ENCODE measurements around the gene CCDC141. TPM values are rescaled to one million over a fixed set of nuclear protein-coding genes. Genes with fewer than 3 reads are reported as not detected.
"Not testable (repeated sequence)": the region's sequence is repeated elsewhere in the genome, so short reads cannot be mapped to it uniquely, and the experiment has no call there.

Gene CCDC141
- total RNA-seq, 1 donor from 2014 or later, result 1.2 TPM

DNA sequence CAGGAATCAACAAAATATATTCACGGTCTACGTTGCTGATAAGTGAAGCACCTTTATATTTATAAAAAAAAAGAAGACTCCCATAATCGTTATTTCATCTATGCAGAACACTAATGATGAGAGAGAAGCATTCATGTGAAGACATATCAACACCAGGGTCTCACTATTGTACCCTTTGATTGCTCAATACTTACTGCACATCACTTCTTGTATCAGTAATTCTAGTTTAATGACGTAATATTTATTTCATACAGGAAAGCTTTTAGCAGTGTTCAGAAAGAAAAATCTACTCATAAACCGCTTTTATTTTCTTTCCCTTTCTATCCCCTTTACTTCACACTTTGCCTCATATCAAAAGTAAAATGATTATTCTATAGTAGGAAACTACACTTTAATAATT is 30.7 kb downstream of the CCDC141 start:
- TF ChIP-seq, protein P1, sequence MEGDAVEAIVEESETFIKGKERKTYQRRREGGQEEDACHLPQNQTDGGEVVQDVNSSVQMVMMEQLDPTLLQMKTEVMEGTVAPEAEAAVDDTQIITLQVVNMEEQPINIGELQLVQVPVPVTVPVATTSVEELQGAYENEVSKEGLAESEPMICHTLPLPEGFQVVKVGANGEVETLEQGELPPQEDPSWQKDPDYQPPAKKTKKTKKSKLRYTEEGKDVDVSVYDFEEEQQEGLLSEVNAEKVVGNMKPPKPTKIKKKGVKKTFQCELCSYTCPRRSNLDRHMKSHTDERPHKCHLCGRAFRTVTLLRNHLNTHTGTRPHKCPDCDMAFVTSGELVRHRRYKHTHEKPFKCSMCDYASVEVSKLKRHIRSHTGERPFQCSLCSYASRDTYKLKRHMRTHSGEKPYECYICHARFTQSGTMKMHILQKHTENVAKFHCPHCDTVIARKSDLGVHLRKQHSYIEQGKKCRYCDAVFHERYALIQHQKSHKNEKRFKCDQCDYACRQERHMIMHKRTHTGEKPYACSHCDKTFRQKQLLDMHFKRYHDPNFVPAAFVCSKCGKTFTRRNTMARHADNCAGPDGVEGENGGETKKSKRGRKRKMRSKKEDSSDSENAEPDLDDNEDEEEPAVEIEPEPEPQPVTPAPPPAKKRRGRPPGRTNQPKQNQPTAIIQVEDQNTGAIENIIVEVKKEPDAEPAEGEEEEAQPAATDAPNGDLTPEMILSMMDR (IDR thresholded peaks at IDR 0.05; ENCODE audit: unreplicated experiment), result no peak
- no peak for DNase-seq (ENCODE audit: low spot score in 2 of 2, unreplicated experiment in 2 of 2)
- Mint-ChIP-seq H3K36me3 (no peaks in the 10 kb centered on the region), H3K4me1 (no peaks in the 10 kb centered on the region), H3K27me3 (ENCODE audit: low read depth) (no peaks in the 10 kb centered on the region), H3K9me3 (peaks cover 6% of the 10 kb centered on the region), H3K27ac (no peak overlapping the region), H3K4me3 (no peak overlapping the region)

DNA sequence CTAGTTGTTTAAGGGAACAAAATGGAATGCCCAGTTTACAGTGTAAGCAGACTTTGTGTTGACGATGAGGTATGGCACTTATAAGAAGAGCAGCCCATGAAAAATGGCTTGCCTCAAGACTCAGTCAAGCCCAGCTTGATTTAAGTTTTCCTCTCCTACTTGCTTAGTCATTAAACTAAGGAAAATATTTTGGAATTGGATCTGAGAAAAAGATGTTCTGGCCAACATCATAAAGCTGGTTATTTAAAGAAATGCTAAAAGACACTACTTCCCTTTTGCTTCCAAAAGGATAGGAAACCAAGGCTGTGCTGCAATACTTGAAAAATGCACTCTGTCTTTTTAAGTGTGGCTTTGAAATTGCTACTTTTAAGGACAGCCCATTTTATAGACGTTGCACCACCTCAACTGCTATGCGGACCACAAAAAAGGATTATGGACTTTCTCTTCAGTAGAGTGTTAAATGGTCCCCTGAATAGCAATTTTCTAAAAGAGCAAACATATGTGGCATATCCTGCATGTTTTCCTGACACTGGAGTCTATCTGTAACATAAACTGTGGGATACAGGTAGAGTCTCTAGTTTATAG is 32.1 kb downstream of the CCDC141 start:
- H3K9me3 Mint-ChIP-seq, result peaks cover 16% of the 10 kb centered on the region
- no peak overlapping the region for H3K4me3 Mint-ChIP-seq
- H3K4me1 Mint-ChIP-seq, result no peaks in the 10 kb centered on the region
- TF ChIP-seq, protein P1 (IDR thresholded peaks at IDR 0.05; ENCODE audit: unreplicated experiment), result no peak
- no peaks in the 10 kb centered on the region for H3K27me3 Mint-ChIP-seq (ENCODE audit: low read depth)
- H3K36me3 Mint-ChIP-seq, result no peaks in the 10 kb centered on the region
- DNase-seq (ENCODE audit: low spot score in 2 of 2, unreplicated experiment in 2 of 2), result no peak
- H3K27ac Mint-ChIP-seq, result no peak overlapping the region

DNA sequence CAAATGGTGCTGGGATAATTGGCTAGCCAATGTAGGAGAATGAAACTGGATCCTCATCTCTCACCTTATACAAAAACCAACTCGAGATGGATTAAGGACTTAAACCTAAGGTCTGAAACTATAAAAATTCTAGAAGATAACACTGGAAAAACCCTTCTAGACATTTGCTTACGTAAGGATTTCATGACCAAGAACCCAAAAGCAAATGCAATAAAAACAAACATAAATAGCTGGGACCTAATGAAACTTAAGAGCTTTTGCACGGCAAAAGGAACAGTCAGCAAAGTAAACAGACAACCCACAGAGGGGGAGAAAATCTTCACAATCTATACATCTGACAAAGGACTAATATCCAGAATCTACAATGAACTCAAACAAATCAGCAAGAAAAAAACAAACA is 35.7 kb downstream of the CCDC141 start:
- H3K27ac Mint-ChIP-seq; H3K4me3 Mint-ChIP-seq; DNase-seq (ENCODE audit: low spot score in 2 of 2, unreplicated experiment in 2 of 2); H3K4me1 Mint-ChIP-seq; H3K36me3 Mint-ChIP-seq; H3K27me3 Mint-ChIP-seq (ENCODE audit: low read depth): not testable (repeated sequence)
- peaks cover 41% of the 10 kb centered on the region for H3K9me3 Mint-ChIP-seq

DNA sequence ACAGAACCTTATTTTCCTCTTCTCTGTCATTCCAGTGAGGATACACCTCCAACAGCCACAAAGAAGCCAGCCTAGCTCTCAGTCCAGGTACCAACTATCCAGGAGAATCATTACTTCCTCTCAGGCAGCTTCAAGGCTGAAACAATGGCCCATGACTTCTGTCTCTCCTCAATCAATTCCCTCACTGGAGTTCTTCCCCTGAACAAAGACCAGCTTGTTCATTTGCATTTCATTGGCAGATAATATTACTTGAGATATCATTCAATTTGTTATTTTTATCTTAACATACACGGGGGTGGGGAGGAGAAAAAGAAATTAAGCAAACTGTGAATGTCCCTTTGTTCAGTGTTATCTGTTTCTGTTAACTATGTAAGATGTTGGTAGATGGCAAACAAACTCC is 44.0 kb downstream of the CCDC141 start:
- no peak for DNase-seq (ENCODE audit: low spot score in 2 of 2, unreplicated experiment in 2 of 2)
- no peaks in the 10 kb centered on the region for H3K27me3 Mint-ChIP-seq (ENCODE audit: low read depth)
- H3K27ac Mint-ChIP-seq, result no peak overlapping the region

DNA sequence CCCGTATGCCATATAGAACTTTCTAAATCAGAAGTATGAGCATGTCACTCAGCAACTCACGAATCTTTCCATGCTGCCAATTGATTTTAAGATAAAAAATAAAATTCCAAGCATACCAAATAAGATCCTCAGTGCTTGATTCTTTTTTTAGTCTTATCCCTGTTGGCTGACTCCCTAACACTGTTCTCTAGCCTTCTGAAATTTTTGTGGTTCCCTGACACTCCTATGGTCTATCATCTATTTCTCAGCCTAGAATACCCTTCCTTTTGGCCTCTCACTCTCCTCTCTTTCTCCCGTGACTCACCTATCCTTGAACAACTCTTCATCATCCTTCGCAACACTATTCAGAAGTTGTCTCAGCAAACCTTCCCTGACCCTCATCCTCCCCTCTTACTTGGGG is 50.5 kb downstream of the CCDC141 start:
- Mint-ChIP-seq H3K27ac (no peak overlapping the region), H3K4me3 (no peak overlapping the region), H3K4me1 (no peaks in the 10 kb centered on the region), H3K36me3 (peaks cover 1% of the 10 kb centered on the region), H3K9me3 (peaks cover 10% of the 10 kb centered on the region), H3K27me3 (ENCODE audit: low read depth) (no peaks in the 10 kb centered on the region)
- DNase-seq (ENCODE audit: low spot score in 2 of 2, unreplicated experiment in 2 of 2), result no peak
- TF ChIP-seq, protein P1 (IDR thresholded peaks at IDR 0.05; ENCODE audit: unreplicated experiment), result no peak

More for the DNA sequence above, 44.0 kb downstream of the CCDC141 start:
- Mint-ChIP-seq H3K36me3 (no peaks in the 10 kb centered on the region), H3K4me1 (no peaks in the 10 kb centered on the region), H3K4me3 (no peak overlapping the region), H3K9me3 (peaks cover 16% of the 10 kb centered on the region)
- TF ChIP-seq, protein P1 (IDR thresholded peaks at IDR 0.05; ENCODE audit: unreplicated experiment), result no peak

DNA sequence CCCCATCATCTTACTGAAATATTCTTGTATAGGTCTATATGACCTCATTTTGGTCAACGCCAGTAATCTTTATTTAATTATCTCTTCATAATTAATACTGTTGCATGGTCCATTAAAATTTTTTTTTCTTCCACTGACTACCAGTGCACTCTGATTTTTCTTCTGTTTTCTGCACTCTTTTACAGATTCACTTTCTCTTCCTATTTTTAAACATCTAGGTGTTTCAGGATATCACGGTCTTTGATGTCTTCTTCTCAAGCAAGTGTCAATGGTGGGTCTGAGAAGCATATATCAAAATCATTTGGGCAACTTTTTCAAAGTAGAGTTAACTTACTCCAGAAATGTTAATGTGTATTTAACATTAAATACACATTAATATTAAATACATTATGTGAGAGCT is 51.4 kb downstream of the CCDC141 start:
- Mint-ChIP-seq H3K27ac (no peak overlapping the region), H3K36me3 (peaks cover 1% of the 10 kb centered on the region), H3K4me1 (no peaks in the 10 kb centered on the region), H3K4me3 (no peak overlapping the region), H3K9me3 (peaks cover 15% of the 10 kb centered on the region), H3K27me3 (ENCODE audit: low read depth) (no peaks in the 10 kb centered on the region)
- no peak for DNase-seq (ENCODE audit: low spot score in 2 of 2, unreplicated experiment in 2 of 2)
- TF ChIP-seq, protein P1 (IDR thresholded peaks at IDR 0.05; ENCODE audit: unreplicated experiment), result no peak

Measured in mesothelial cell of epicardium (in vitro differentiated cells).